HEK293 (cell line): ENCODE measurements around the gene N4BP3.
A peak's percentile ranks its signal among the peaks of the same experiment; 100 is the strongest.

Experiments used
- GLIS2 ChIP-seq: fragments of 450-650 bp; formaldehyde crosslinking; IDR thresholded peaks from 2 replicates; pipeline ENCODE4 v1.5.1; 2016; ENCODE audit warnings: missing biosample characterization, missing genetic modification characterization
- KLF1 ChIP-seq: fragments of 450-650 bp; formaldehyde crosslinking; IDR thresholded peaks from 2 replicates; pipeline ENCODE4 v1.5.1; 2016; ENCODE audit warnings: missing biosample characterization, missing genetic modification characterization
- KLF16 ChIP-seq: fragments of 450-650 bp; formaldehyde crosslinking; IDR thresholded peaks from 2 replicates; pipeline ENCODE4 v1.5.1; 2017; ENCODE audit warnings: missing biosample characterization, missing genetic modification characterization
- OSR2 ChIP-seq: fragments of 450-650 bp; formaldehyde crosslinking; IDR thresholded peaks from 2 replicates; pipeline ENCODE4 v1.5.1; 2016; ENCODE audit warnings: missing biosample characterization, missing genetic modification characterization
- SP3 ChIP-seq: fragments of 450-650 bp; formaldehyde crosslinking; IDR thresholded peaks from 2 replicates; pipeline ENCODE4 v1.5.1; 2016; ENCODE audit warnings: missing biosample characterization, missing genetic modification characterization
- TRIM28 ChIP-seq: IDR thresholded peaks from 2 replicates; pipeline ENCODE4 v1.6.1; 2011; ENCODE audit warnings: low read length, control low read depth, borderline replicate concordance
- ZBTB10 ChIP-seq: fragments of 450-650 bp; formaldehyde crosslinking; IDR thresholded peaks from 2 replicates; pipeline ENCODE4 v1.5.1; 2016; ENCODE audit warnings: missing biosample characterization, missing genetic modification characterization
- ZBTB26 ChIP-seq: fragments of 450-650 bp; formaldehyde crosslinking; optimal IDR thresholded peaks from 2 replicates; pipeline ENCODE3; 2016; ENCODE audit warnings: missing biosample characterization, mild to moderate bottlenecking, missing genetic modification characterization
- ZBTB44 ChIP-seq: fragments of 450-650 bp; IDR thresholded peaks from 2 replicates; pipeline ENCODE4 v1.5.1; 2018; ENCODE audit warnings: missing biosample characterization, mild to moderate bottlenecking, missing genetic modification characterization
- ZBTB48 ChIP-seq: fragments of 450-650 bp; formaldehyde crosslinking; IDR thresholded peaks from 2 replicates; pipeline ENCODE4 v1.5.1; 2016; ENCODE audit warnings: missing biosample characterization, missing genetic modification characterization
- ZBTB7A ChIP-seq: fragments of 450-650 bp; formaldehyde crosslinking; IDR thresholded peaks from 2 replicates; pipeline ENCODE4 v1.5.1; 2016; ENCODE audit warnings: low read depth, missing biosample characterization, missing genetic modification characterization
- ZFP3 ChIP-seq: fragments of 450-650 bp; formaldehyde crosslinking; IDR thresholded peaks from 2 replicates; pipeline ENCODE4 v1.5.1; 2016; ENCODE audit warnings: low read depth, missing biosample characterization, missing genetic modification characterization
- ZFP37 ChIP-seq: fragments of 450-650 bp; formaldehyde crosslinking; IDR thresholded peaks from 2 replicates; pipeline ENCODE4 v1.5.1; 2016; ENCODE audit warnings: missing biosample characterization, missing genetic modification characterization
- ZFP69B ChIP-seq: fragments of 450-650 bp; formaldehyde crosslinking; IDR thresholded peaks from 2 replicates; pipeline ENCODE4 v1.5.1; 2016; ENCODE audit warnings: missing biosample characterization, missing genetic modification characterization
- ZNF112 ChIP-seq: fragments of 450-650 bp; formaldehyde crosslinking; IDR thresholded peaks from 2 replicates; pipeline ENCODE4 v1.5.0; 2017; ENCODE audit warnings: missing biosample characterization, missing genetic modification characterization
- ZNF202 ChIP-seq: fragments of 450-650 bp; formaldehyde crosslinking; IDR thresholded peaks from 2 replicates; pipeline ENCODE4 v1.5.1; 2016; ENCODE audit warnings: missing biosample characterization, missing genetic modification characterization, borderline replicate concordance
- ZNF223 ChIP-seq: fragments of 450-650 bp; formaldehyde crosslinking; IDR thresholded peaks from 2 replicates; pipeline ENCODE4 v1.5.1; 2016; ENCODE audit warnings: missing biosample characterization, missing genetic modification characterization
- ZNF26 ChIP-seq: fragments of 450-650 bp; formaldehyde crosslinking; IDR thresholded peaks from 2 replicates; pipeline ENCODE4 v1.5.1; 2016; ENCODE audit warnings: missing biosample characterization, missing genetic modification characterization
- ZNF302 ChIP-seq: fragments of 450-650 bp; formaldehyde crosslinking; IDR thresholded peaks from 2 replicates; pipeline ENCODE4 v1.5.1; 2016; ENCODE audit warnings: missing biosample characterization, missing genetic modification characterization, low read depth
- ZNF324 ChIP-seq: fragments of 450-650 bp; formaldehyde crosslinking; IDR thresholded peaks from 2 replicates; pipeline ENCODE4 v1.5.1; 2016; ENCODE audit warnings: missing biosample characterization, missing genetic modification characterization
- ZNF391 ChIP-seq: fragments of 450-650 bp; formaldehyde crosslinking; IDR thresholded peaks from 2 replicates; pipeline ENCODE4 v1.5.1; 2016; ENCODE audit warnings: low read depth, missing biosample characterization, missing genetic modification characterization, borderline replicate concordance
- ZNF394 ChIP-seq: fragments of 450-650 bp; formaldehyde crosslinking; IDR thresholded peaks from 2 replicates; pipeline ENCODE4 v1.5.1; 2016; ENCODE audit warnings: missing biosample characterization, missing genetic modification characterization, mild to moderate bottlenecking, moderate library complexity, borderline replicate concordance
- ZNF488 ChIP-seq: fragments of 450-650 bp; formaldehyde crosslinking; IDR thresholded peaks from 2 replicates; pipeline ENCODE4 v1.5.1; 2016; ENCODE audit warnings: missing biosample characterization, missing genetic modification characterization
- ZNF548 ChIP-seq: fragments of 450-650 bp; formaldehyde crosslinking; IDR thresholded peaks from 2 replicates; pipeline ENCODE4 v1.5.1; 2016; ENCODE audit warnings: missing biosample characterization, missing genetic modification characterization
- ZNF654 ChIP-seq: fragments of 450-650 bp; formaldehyde crosslinking; IDR thresholded peaks from 2 replicates; pipeline ENCODE4 v1.5.1; 2016; ENCODE audit warnings: low read depth, missing biosample characterization, missing genetic modification characterization
- ZNF658 ChIP-seq: fragments of 450-650 bp; formaldehyde crosslinking; IDR thresholded peaks from 2 replicates; pipeline ENCODE4; 2016; ENCODE audit warnings: missing biosample characterization, missing genetic modification characterization
- ZNF664 ChIP-seq: fragments of 450-650 bp; formaldehyde crosslinking; IDR thresholded peaks from 2 replicates; pipeline ENCODE4 v1.5.1; 2016; ENCODE audit warnings: missing biosample characterization, missing genetic modification characterization
- ZNF707 ChIP-seq: fragments of 450-650 bp; formaldehyde crosslinking; IDR thresholded peaks from 2 replicates; pipeline ENCODE4 v1.5.1; 2016; ENCODE audit warnings: missing biosample characterization, missing genetic modification characterization
- ZNF747 ChIP-seq: fragments of 450-650 bp; formaldehyde crosslinking; IDR thresholded peaks from 2 replicates; pipeline ENCODE4 v1.5.1; 2016; ENCODE audit warnings: missing biosample characterization, missing genetic modification characterization
- ZNF843 ChIP-seq: fragments of 450-650 bp; formaldehyde crosslinking; IDR thresholded peaks from 2 replicates; pipeline ENCODE4 v1.5.1; 2016; ENCODE audit warnings: missing biosample characterization, missing genetic modification characterization
- ZSCAN4 ChIP-seq: fragments of 450-650 bp; formaldehyde crosslinking; IDR thresholded peaks from 2 replicates; pipeline ENCODE4 v1.5.1; 2017; ENCODE audit warnings: missing biosample characterization, missing genetic modification characterization

Gene N4BP3

GRCh38 chr5:178130576-178131445 is 17.5 kb downstream of the N4BP3 start, which contains the start of gene RMND5B (continued):
- TF ChIP-seq SP3 (tag by site-specific recombination) (peak; percentile 76), ZNF747 (tag by site-specific recombination) (no peak), ZSCAN4 (tag by site-specific recombination) (no peak), ZNF391 (tag by site-specific recombination) (0 out of 2 replicates have a peak, but pooled peaks have one; percentile 58), ZFP69B (tag by site-specific recombination) (peak; percentile 44; the same call in 1 of the 2 replicates), ZNF223 (no peak), ZBTB7A (tag by site-specific recombination) (0 out of 2 replicates have a peak, but pooled peaks have one; percentile 50), ZNF112 (tag by site-specific recombination) (no peak), ZNF548 (tag by site-specific recombination) (no peak), ZNF843 (tag by site-specific recombination) (no peak; the same call in 1 of the 2 replicates), ZNF302 (tag by site-specific recombination) (no peak), KLF16 (tag by site-specific recombination) (no peak), ZBTB44 (tag by site-specific recombination) (peak; percentile 56; the same call in 1 of the 2 replicates), ZNF202 (no peak), TRIM28 (no peak), ZBTB26 (tag by site-specific recombination) (peak; percentile 89), OSR2 (tag by site-specific recombination) (peak; percentile 86), ZFP37 (0 out of 2 replicates have a peak, but pooled peaks have one; percentile 62), ZNF654 (tag by site-specific recombination) (no peak), ZBTB10 (tag by site-specific recombination) (peak; percentile 69; the same call in 1 of the 2 replicates), ZNF707 (peak; percentile 90), ZNF394 (peak; percentile 38; the same call in 1 of the 2 replicates), KLF1 (peak; percentile 79), GLIS2 (tag by site-specific recombination) (peak; percentile 93), ZNF664 (tag by site-specific recombination) (no peak), ZNF324 (peak; percentile 59; the same call in 1 of the 2 replicates), ZFP3 (tag by site-specific recombination) (peak; percentile 59; the same call in 1 of the 2 replicates), ZNF488 (no peak), ZBTB48 (peak; percentile 61; the same call in 1 of the 2 replicates), ZNF658 (tag by site-specific recombination) (no peak), ZNF26 (tag by site-specific recombination) (no peak)
